HG03469 (cell line): ENCODE results near the gene REEP5.
A peak's percentile ranks its signal among the peaks of the same experiment; 100 is the strongest.
"Not testable (repeated sequence)": the region's sequence is repeated elsewhere in the genome, so short reads cannot be mapped to it uniquely, and the experiment has no call there.

Experiments used
- ATAC-seq: cut with Tn5 transposase; IDR thresholded peaks from one replicate; pipeline ENCODE4 v1.9.1; 2021; ENCODE audit warnings: mild to moderate bottlenecking, moderate library complexity, moderate number of reproducible peaks; ENCODE audit not compliant: unreplicated experiment

Gene REEP5

GRCh38 chr5:112921833-112922817 lies at the start of gene REEP5:
REEP5 (minus strand) TSS chr5:112922227; CDS start chr5:112922190, 37 bp downstream.
- ATAC-seq: peak; percentile 42

- no peak for ATAC-seq
Observed at GRCh38 chr5:112971276-112971675, 49.2 kb upstream of the REEP5 start.

GRCh38 chr5:112968411-112969106 lies 46.5 kb upstream of the REEP5 start:
- no peak for ATAC-seq

GRCh38 chr5:112967520-112968083 lies 45.6 kb upstream of the REEP5 start:
- no peak for ATAC-seq

- ATAC-seq: no peak
Observed at GRCh38 chr5:112965733-112966306, 43.8 kb upstream of the REEP5 start.

GRCh38 chr5:112963374-112963733 lies 41.3 kb upstream of the REEP5 start:
- not testable (repeated sequence) for ATAC-seq

- no peak for ATAC-seq
Observed at GRCh38 chr5:112960863-112961504, 39.0 kb upstream of the REEP5 start.

GRCh38 chr5:112960315-112960714 lies 38.3 kb upstream of the REEP5 start:
- no peak for ATAC-seq

GRCh38 chr5:112959872-112960271 lies 37.8 kb upstream of the REEP5 start:
- not testable (repeated sequence) for ATAC-seq

GRCh38 chr5:112958093-112959088 lies 36.4 kb upstream of the REEP5 start:
- ATAC-seq: peak; percentile 90

GRCh38 chr5:112957036-112957808 lies 35.2 kb upstream of the REEP5 start:
- no peak for ATAC-seq

GRCh38 chr5:112956606-112957005 lies 34.6 kb upstream of the REEP5 start:
- no peak for ATAC-seq

- peak; percentile 79 for ATAC-seq
Observed at GRCh38 chr5:112951124-112951702, 29.2 kb upstream of the REEP5 start.

- ATAC-seq: no peak
Observed at GRCh38 chr5:112948458-112948857, 26.4 kb upstream of the REEP5 start.

- no peak for ATAC-seq
Observed at GRCh38 chr5:112940670-112941069, 18.6 kb upstream of the REEP5 start.

- ATAC-seq: no peak
Observed at GRCh38 chr5:112938286-112938685, 16.3 kb upstream of the REEP5 start.

GRCh38 chr5:112935675-112936074 lies 13.6 kb upstream of the REEP5 start:
- no peak for ATAC-seq

- ATAC-seq: no peak
Observed at GRCh38 chr5:112934366-112934663, 12.3 kb upstream of the REEP5 start.
